ENCODE measurements around the gene RAD51C. TPM values are rescaled to one million over a fixed set of nuclear protein-coding genes. Genes with fewer than 3 reads are reported as not detected.
"Not testable (repeated sequence)": the region's sequence is repeated elsewhere in the genome, so short reads cannot be mapped to it uniquely, and the experiment has no call there.

RAD51C gene
- total and polyA plus RNA-seq, 10 of the 15 experiments (the other 5 are each of a cell fraction or from before 2014, with no cell fraction given) = 59.6 to 267 (median 106) TPM

GRCh38 chr17:58659714-58660084 is 32.7 kb upstream of the RAD51C start:
- RAD21 ChIA-PET (ENCODE audit: unreplicated experiment) = interaction anchor here (0.6 to 1.7 kb wide), 2 partner anchors 28 to 144 kb away, joined by 4 to 5 read pairs; no protein-coding TSS in a partner anchor
- H3K9me3 ChIP-seq (replicated peaks; ENCODE audit: control insufficient read depth, insufficient read depth, low read length); H3K27ac ChIP-seq (ENCODE audit: control insufficient read depth, insufficient read depth); H3K4me1 ChIP-seq (ENCODE audit: control insufficient read depth, insufficient read depth, low read length); DNase-seq (ENCODE audit: low read depth, low spot score); H3K27me3 ChIP-seq (replicated peaks in 1 of 2; ENCODE audit: control insufficient read depth in 2 of 2, insufficient read depth in 2 of 2, low read length in 1 of 2); BruUV-seq (replicated peaks); in situ Hi-C loops (cut with MboI); H3K36me3 ChIP-seq (ENCODE audit: control insufficient read depth in 2 of 2, insufficient read depth in 2 of 2, low read length in 1 of 2); H3K79me2 ChIP-seq (ENCODE audit: control insufficient read depth, insufficient read depth, low read length); FAIRE-seq; ATAC-seq; H4K20me1 ChIP-seq (ENCODE audit: control insufficient read depth, insufficient read depth): not testable (repeated sequence)
- Histone ChIP-seq H2AFZ (ENCODE audit: control insufficient read depth, low read depth, low read length) (peak overlapping the region; percentile 93), H3K9ac (ENCODE audit: control insufficient read depth, insufficient read depth, low read length) (peak overlapping the region; percentile 71), H3K4me2 (ENCODE audit: control insufficient read depth, insufficient read depth) (peak overlapping the region; percentile 60), H3K4me3 (peak overlapping the region; percentile 44; the same call in 1 of the 2 replicates)
- TF ChIP-seq NFXL1 (IDR thresholded peaks at IDR 0.05; ENCODE audit: borderline replicate concordance) = 0 out of 2 replicates have a peak, but pooled peaks have one; percentile 48
- TF ChIP-seq BHLHE40 (IDR thresholded peaks at IDR 0.05; ENCODE audit: borderline replicate concordance in 1 of 2, low read depth in 2 of 2, low read length in 1 of 2) = peak in 1 of 2 experiments; percentile 46; a peak in 1 of 4 replicates
- 0 out of 4 replicates have a peak, but pooled peaks of 1 of the 2 experiments have one; percentile 8 for TF ChIP-seq ETV6 (conservative IDR thresholded peaks at IDR 0.05 in 1 of 2, IDR thresholded peaks at IDR 0.05 in 1 of 2; ENCODE audit: borderline replicate concordance in 1 of 2, low read depth in 1 of 2)
- WGBS (ENCODE audit: insufficient coverage, insufficient replicate concordance, low lambda C conversion rate, missing lambda C conversion rate) = 1% methylated on average over 9 of the region's 9 CpGs
- POLR2A ChIA-PET = interaction anchor here (0.7 to 1.7 kb wide), 4 partner anchors 12 to 38 kb away, joined by 4 to 7 read pairs (median 6); no protein-coding TSS in a partner anchor
- intact Hi-C loops (cut with micrococcal nuclease; ENCODE audit: unreplicated experiment) = loop anchor here (1.0 to 5.0 kb wide), 4 partner anchors 20 to 141 kb away; no protein-coding TSS in a partner anchor
- CTCF ChIA-PET = interaction anchor here (1.0 kb wide), 2 partner anchors 141 to 346 kb away, joined by 3 read pairs; no protein-coding TSS in a partner anchor
- SMC1A ChIA-PET (ENCODE audit: uncharacterized antibody, unreplicated experiment) = interaction anchor here (1.0 to 3.3 kb wide), 6 partner anchors 12 to 345 kb away, joined by 3 to 15 read pairs (median 3); no protein-coding TSS in a partner anchor

DNA sequence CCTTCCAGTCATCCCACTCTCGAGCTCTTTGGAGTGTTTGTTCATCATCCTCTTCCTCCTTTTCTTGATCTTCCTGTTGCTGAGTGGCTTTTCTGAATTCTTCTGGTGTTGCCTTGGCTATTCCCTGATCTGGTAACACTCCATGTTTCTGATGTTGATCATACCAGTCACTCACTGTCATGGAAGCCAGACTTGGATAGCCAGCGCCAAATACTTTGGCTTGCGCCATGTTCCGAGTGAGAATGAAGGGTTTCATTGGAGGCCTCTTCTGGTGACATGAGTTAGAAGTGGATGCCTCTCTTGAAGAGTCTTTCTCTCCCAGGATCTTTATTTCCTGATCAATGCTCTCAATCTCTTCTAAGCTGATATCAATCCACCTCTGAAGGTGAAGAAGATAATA is 31.8 kb upstream of the RAD51C start:
- H3K4me3 ChIP-seq = no peak overlapping the region
- H3K27me3 ChIP-seq (replicated peaks in 1 of 2; ENCODE audit: control insufficient read depth in 2 of 2, insufficient read depth in 2 of 2, low read length in 1 of 2) = no peaks in the 10 kb centered on the region
- no peaks in the 10 kb centered on the region for H3K79me2 ChIP-seq (ENCODE audit: control insufficient read depth, insufficient read depth, low read length)
- no peak overlapping the region for H3K9ac ChIP-seq (ENCODE audit: control insufficient read depth, insufficient read depth, low read length)
- no peak for FAIRE-seq
- ChIA-PET SMC1A (ENCODE audit: uncharacterized antibody, unreplicated experiment) (interaction anchor here (1.0 to 3.3 kb wide), 4 partner anchors 11 to 83 kb away, joined by 3 to 15 read pairs (median 4); no protein-coding TSS in a partner anchor), RAD21 (ENCODE audit: unreplicated experiment) (interaction anchor here (1.7 kb wide), 1 partner anchor 29 kb away, joined by 5 read pairs; no protein-coding TSS in a partner anchor), POLR2A (interaction anchor here (1.6 kb wide), 1 partner anchor 20 kb away, joined by 6 read pairs; no protein-coding TSS in a partner anchor), CTCF (no interaction called here)
- H3K4me1 ChIP-seq (ENCODE audit: control insufficient read depth, insufficient read depth, low read length) = no peaks in the 10 kb centered on the region
- BruUV-seq (replicated peaks) = no TSS peak
- H3K9me3 ChIP-seq (replicated peaks; ENCODE audit: control insufficient read depth, insufficient read depth, low read length) = no peaks in the 10 kb centered on the region
- H3K4me2 ChIP-seq (ENCODE audit: control insufficient read depth, insufficient read depth) = no peak overlapping the region
- H3K27ac ChIP-seq (ENCODE audit: control insufficient read depth, insufficient read depth) = no peak overlapping the region
- no peak for DNase-seq (ENCODE audit: low read depth, low spot score)
- no peak overlapping the region for H2AFZ ChIP-seq (ENCODE audit: control insufficient read depth, low read depth, low read length)
- intact Hi-C loops (cut with micrococcal nuclease; ENCODE audit: unreplicated experiment) = loop anchor here (5.0 kb wide), 1 partner anchor 47 kb away; no protein-coding TSS in a partner anchor
- no peak for ATAC-seq
- no peaks in the 10 kb centered on the region for H4K20me1 ChIP-seq (ENCODE audit: control insufficient read depth, insufficient read depth)
- 74% methylated on average over 4 of the region's 4 CpGs for WGBS (ENCODE audit: insufficient coverage, insufficient replicate concordance, low lambda C conversion rate, missing lambda C conversion rate)
- H3K36me3 ChIP-seq (ENCODE audit: control insufficient read depth in 2 of 2, insufficient read depth in 2 of 2, low read length in 1 of 2) = no peaks in the 10 kb centered on the region
- in situ Hi-C loops (cut with MboI) = no loop called here
- TF ChIP-seq NFIC (IDR thresholded peaks at IDR 0.05; ENCODE audit: low read depth, low read length) (no peak), NR2F1 (conservative IDR thresholded peaks at IDR 0.05) (no peak), EGR1 (IDR thresholded peaks at IDR 0.05; ENCODE audit: borderline replicate concordance in 1 of 2, low read depth in 2 of 2, low read length in 2 of 2) (no peak), ESRRA (IDR thresholded peaks at IDR 0.05; ENCODE audit: low read length) (no peak), MXI1 (IDR thresholded peaks at IDR 0.05; ENCODE audit: low read depth, low read length) (no peak), FOS (IDR thresholded peaks at IDR 0.05; ENCODE audit: borderline replicate concordance, extremely low read depth, insufficient read length) (no peak), HDAC2 (IDR thresholded peaks at IDR 0.05) (no peak), MTA2 (IDR thresholded peaks at IDR 0.05; ENCODE audit: low read depth) (no peak), ZZZ3 (IDR thresholded peaks at IDR 0.05; ENCODE audit: control insufficient read depth, insufficient read length, low read depth) (no peak)
- TF ChIP-seq, protein P1, sequence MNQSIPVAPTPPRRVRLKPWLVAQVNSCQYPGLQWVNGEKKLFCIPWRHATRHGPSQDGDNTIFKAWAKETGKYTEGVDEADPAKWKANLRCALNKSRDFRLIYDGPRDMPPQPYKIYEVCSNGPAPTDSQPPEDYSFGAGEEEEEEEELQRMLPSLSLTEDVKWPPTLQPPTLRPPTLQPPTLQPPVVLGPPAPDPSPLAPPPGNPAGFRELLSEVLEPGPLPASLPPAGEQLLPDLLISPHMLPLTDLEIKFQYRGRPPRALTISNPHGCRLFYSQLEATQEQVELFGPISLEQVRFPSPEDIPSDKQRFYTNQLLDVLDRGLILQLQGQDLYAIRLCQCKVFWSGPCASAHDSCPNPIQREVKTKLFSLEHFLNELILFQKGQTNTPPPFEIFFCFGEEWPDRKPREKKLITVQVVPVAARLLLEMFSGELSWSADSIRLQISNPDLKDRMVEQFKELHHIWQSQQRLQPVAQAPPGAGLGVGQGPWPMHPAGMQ (IDR thresholded peaks at IDR 0.05; ENCODE audit: borderline replicate concordance) = no peak
- TF ChIP-seq, protein P2, sequence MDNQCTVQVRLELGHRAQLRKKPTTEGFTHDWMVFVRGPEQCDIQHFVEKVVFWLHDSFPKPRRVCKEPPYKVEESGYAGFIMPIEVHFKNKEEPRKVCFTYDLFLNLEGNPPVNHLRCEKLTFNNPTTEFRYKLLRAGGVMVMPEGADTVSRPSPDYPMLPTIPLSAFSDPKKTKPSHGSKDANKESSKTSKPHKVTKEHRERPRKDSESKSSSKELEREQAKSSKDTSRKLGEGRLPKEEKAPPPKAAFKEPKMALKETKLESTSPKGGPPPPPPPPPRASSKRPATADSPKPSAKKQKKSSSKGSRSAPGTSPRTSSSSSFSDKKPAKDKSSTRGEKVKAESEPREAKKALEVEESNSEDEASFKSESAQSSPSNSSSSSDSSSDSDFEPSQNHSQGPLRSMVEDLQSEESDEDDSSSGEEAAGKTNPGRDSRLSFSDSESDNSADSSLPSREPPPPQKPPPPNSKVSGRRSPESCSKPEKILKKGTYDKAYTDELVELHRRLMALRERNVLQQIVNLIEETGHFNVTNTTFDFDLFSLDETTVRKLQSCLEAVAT (IDR thresholded peaks at IDR 0.05) = no peak

Measured in GM12878 (cell line).